MCF 10A (cell line): ENCODE measurements around the gene PISD. TPM values are rescaled to one million over a fixed set of nuclear protein-coding genes. Genes with fewer than 3 reads are reported as not detected.
"Not testable (repeated sequence)": the region's sequence is repeated elsewhere in the genome, so short reads cannot be mapped to it uniquely, and the experiment has no call there.

Experiments
- BruUV-seq: library from RNA; stranded (reverse); fragments of 400-500 nt; replicated peaks from 2 replicates; lab custom pipeline; 2021; lab: Mats Ljungman, UMichigan
- CTCF ChIA-PET: fragments of 300-600 bp; sonication (Branson Sonifier 250); formaldehyde crosslinking; extraction: SDS; loops from one replicate; lab custom pipeline; 2021; ENCODE audit warnings: antibody characterized with exemption, inconsistent platforms; lab: Yijun Ruan, JAX
- POLR2A ChIA-PET: fragments of 300-600, 350-650 bp; sonication (Branson Sonifier 250); formaldehyde crosslinking; extraction: SDS; loops from one replicate; lab custom pipeline; 2020; ENCODE audit warnings: antibody characterized with exemption, inconsistent platforms; lab: Yijun Ruan, JAX
- DNase-seq: peaks from one replicate; pipeline ENCODE4 v3.0.0-alpha.2; 2018; ENCODE audit not compliant: unreplicated experiment
- H3K27ac Mint-ChIP-seq: one replicate; pipeline ENCODE4 v1.8.0; 2022; ENCODE audit warnings: mild to moderate bottlenecking, low read depth, mixed read lengths; ENCODE audit not compliant: unreplicated experiment
- H3K27me3 Mint-ChIP-seq: one replicate; pipeline ENCODE4 v1.8.0; 2022; ENCODE audit warnings: mixed read lengths; ENCODE audit not compliant: insufficient read depth, unreplicated experiment
- H3K36me3 Mint-ChIP-seq: one replicate; pipeline ENCODE4 v1.8.0; 2022; ENCODE audit warnings: mild to moderate bottlenecking, moderate library complexity, mixed read lengths; ENCODE audit not compliant: insufficient read depth, unreplicated experiment
- H3K4me1 Mint-ChIP-seq: one replicate; pipeline ENCODE4 v1.8.0; 2022; ENCODE audit warnings: mixed read lengths; ENCODE audit not compliant: insufficient read depth, unreplicated experiment
- H3K4me3 Mint-ChIP-seq: one replicate; pipeline ENCODE4 v1.8.0; 2022; ENCODE audit warnings: mild to moderate bottlenecking, moderate library complexity, mixed read lengths; ENCODE audit not compliant: unreplicated experiment
- H3K9me3 Mint-ChIP-seq: one replicate; pipeline ENCODE4 v1.8.0; 2022; ENCODE audit warnings: mixed read lengths; ENCODE audit not compliant: unreplicated experiment
- intact Hi-C: fragments of 100-400 bp; cut with micrococcal nuclease; formaldehyde crosslinking; loops from 2 replicates; pipeline ENCODE4 v1.14.1; 2022
- total RNA-seq: library from RNA; stranded (reverse); gene quantifications from 2 replicates; pipeline ENCODE4 v1.2.3, GENCODE V29; 2022
- TF ChIP-seq, protein P1 (sequence below): fragments of 200-600 bp; IDR thresholded peaks from one replicate; pipeline ENCODE4 v1.8.0; 2022; ENCODE audit warnings: antibody characterized with exemption, mild to moderate bottlenecking; ENCODE audit not compliant: unreplicated experiment

Gene PISD
- total RNA-seq, 1 experiment from 2014 or later, result 48.2 TPM

DNA sequence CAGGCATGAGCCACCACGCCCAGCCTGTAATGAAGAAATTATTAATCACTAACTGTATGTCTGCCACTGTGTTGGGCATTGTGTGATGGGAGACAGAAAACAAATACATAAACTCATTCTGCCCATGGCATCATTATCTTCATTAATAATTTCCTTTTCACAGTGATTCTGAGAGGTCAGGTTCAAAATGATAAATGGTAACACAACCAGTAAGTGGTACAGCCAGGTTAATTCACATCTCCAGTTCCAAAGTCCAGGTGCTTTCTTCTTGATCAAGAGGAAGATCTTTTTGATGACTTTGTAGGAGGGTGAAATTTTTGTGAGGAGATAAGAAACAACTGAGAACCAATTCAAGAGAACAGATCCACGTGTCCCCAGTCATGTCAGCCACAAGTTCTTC lies 66.7 kb downstream of the PISD start:
- TF ChIP-seq, protein P1, sequence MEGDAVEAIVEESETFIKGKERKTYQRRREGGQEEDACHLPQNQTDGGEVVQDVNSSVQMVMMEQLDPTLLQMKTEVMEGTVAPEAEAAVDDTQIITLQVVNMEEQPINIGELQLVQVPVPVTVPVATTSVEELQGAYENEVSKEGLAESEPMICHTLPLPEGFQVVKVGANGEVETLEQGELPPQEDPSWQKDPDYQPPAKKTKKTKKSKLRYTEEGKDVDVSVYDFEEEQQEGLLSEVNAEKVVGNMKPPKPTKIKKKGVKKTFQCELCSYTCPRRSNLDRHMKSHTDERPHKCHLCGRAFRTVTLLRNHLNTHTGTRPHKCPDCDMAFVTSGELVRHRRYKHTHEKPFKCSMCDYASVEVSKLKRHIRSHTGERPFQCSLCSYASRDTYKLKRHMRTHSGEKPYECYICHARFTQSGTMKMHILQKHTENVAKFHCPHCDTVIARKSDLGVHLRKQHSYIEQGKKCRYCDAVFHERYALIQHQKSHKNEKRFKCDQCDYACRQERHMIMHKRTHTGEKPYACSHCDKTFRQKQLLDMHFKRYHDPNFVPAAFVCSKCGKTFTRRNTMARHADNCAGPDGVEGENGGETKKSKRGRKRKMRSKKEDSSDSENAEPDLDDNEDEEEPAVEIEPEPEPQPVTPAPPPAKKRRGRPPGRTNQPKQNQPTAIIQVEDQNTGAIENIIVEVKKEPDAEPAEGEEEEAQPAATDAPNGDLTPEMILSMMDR, result no peak
- no peaks in the 10 kb centered on the region for H3K4me1 Mint-ChIP-seq
- no peaks in the 10 kb centered on the region for H3K27me3 Mint-ChIP-seq
- BruUV-seq, result no TSS peak
- no peak for DNase-seq
- no peaks in the 10 kb centered on the region for H3K9me3 Mint-ChIP-seq
- POLR2A ChIA-PET, result no interaction called here
- intact Hi-C loops, result no loop called here
- H3K4me3 Mint-ChIP-seq, result no peak overlapping the region
- CTCF ChIA-PET, result no interaction called here
- no peak overlapping the region for H3K27ac Mint-ChIP-seq
- H3K36me3 Mint-ChIP-seq, result peaks cover 5% of the 10 kb centered on the region

DNA sequence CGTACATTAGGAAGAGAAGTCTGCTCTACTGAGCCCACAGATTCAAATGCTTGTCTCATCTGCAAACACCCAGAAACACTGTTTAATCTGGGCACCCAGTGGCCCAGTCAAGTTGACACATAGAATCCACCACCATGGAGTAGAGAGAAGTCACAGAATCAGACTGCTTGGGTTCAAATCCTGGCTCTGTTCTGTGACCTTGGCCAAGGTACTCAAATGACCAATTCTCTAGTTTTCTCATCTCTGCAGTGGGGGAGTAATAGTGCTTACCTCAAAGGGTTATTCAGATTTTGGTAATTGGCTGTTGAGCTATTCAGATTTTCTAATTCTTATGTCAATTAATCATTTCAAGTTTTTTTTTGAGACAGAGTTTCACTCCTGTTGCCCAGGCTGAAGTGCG lies 71.9 kb downstream of the PISD start:
- intact Hi-C loops, DNase-seq, H3K27ac Mint-ChIP-seq, H3K4me3 Mint-ChIP-seq, POLR2A ChIA-PET, BruUV-seq, H3K9me3 Mint-ChIP-seq, H3K27me3 Mint-ChIP-seq, CTCF ChIA-PET, H3K4me1 Mint-ChIP-seq: not testable (repeated sequence)
- peaks cover 29% of the 10 kb centered on the region for H3K36me3 Mint-ChIP-seq

GRCh38 chr22:31588970-31589675 lies 72.9 kb downstream of the PISD start:
- POLR2A ChIA-PET, result interaction anchor here (0.7 kb wide), 1 partner anchor 14 kb away, joined by 3 read pairs; no protein-coding TSS in a partner anchor
- no peak overlapping the region for H3K27ac Mint-ChIP-seq
- BruUV-seq, result no TSS peak
- H3K9me3 Mint-ChIP-seq, result no peaks in the 10 kb centered on the region
- peaks cover 29% of the 10 kb centered on the region for H3K36me3 Mint-ChIP-seq
- intact Hi-C loops, result no loop called here
- TF ChIP-seq, protein P1, result no peak
- no peaks in the 10 kb centered on the region for H3K27me3 Mint-ChIP-seq
- DNase-seq, result no peak
- CTCF ChIA-PET, result interaction anchor here (0.6 kb wide), 1 partner anchor 1448 kb away, joined by 3 read pairs; no protein-coding TSS in a partner anchor
- peaks cover 6% of the 10 kb centered on the region for H3K4me1 Mint-ChIP-seq
- no peak overlapping the region for H3K4me3 Mint-ChIP-seq

DNA sequence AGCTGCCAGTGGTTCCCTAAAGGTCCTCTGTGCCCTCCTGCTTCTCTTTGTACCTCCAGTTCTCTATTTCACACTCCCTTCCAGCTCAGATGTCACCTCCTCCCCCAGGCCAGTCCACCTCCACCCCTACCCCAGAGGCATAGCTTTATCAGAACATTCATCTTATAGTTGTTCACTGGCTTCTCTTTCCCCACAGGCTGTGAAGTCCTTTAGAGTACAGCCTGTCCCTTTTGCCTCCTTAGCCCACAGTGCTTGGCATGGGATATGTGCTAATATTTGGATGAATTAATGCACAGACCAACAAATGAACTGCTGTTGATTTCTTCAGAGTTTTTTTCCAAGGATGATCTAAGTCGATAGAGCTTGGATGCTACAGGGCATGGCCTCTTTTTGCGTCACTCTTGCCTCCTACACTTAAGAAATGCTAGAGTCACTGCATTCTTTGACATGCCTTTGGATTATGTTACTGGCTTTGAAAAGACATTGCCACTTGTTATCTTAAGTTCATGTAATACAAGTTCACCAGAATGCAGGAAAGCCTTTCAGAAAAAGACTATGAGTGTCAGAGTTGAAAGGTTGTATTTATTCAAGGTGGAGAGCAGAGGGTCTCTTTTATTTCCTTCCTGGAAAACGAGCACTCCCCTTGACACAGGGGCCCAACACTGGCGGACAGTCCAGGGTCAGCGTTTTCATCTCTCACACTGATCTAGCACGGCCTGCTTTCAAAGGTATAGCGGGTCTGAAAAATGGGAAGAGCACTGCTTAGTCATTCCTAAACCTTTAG lies 75.7 kb downstream of the PISD start:
- H3K4me1 Mint-ChIP-seq, result peaks cover 6% of the 10 kb centered on the region
- H3K4me3 Mint-ChIP-seq, result no peak overlapping the region
- ChIA-PET CTCF (interaction anchor here (0.6 kb wide), 1 partner anchor 16 kb away, joined by 3 read pairs; no protein-coding TSS in a partner anchor), POLR2A (interaction anchor here (0.6 kb wide), 1 partner anchor 290 kb away, joined by 3 read pairs; no protein-coding TSS in a partner anchor)
- peaks cover 25% of the 10 kb centered on the region for H3K36me3 Mint-ChIP-seq
- DNase-seq, result peak; percentile 52
- no peaks in the 10 kb centered on the region for H3K27me3 Mint-ChIP-seq
- TF ChIP-seq, protein P1, result no peak
- H3K27ac Mint-ChIP-seq, result no peak overlapping the region
- no TSS peak for BruUV-seq
- no peaks in the 10 kb centered on the region for H3K9me3 Mint-ChIP-seq
- intact Hi-C loops, result no loop called here
